GM10266 (cell line): ENCODE measurements around the gene COL27A1.
A peak's percentile ranks its signal among the peaks of the same experiment; 100 is the strongest.

ENCODE experiments used
- DNase-seq: peaks from one replicate; pipeline ENCODE4 v3.0.0; 2012; ENCODE audit errors: extremely low spot score
- CTCF ChIP-seq: IDR thresholded peaks from 2 replicates; pipeline ENCODE4 v1.5.1; 2012; ENCODE audit warnings: mild to moderate bottlenecking, low read depth; ENCODE audit not compliant: control insufficient read depth, insufficient read depth; ENCODE audit errors: missing control alignments

The COL27A1 gene

GRCh38 chr9:114155263-114155994 lies at the start of gene COL27A1:
Gene COL27A1, plus strand, starts transcription at chr9:114155537. Its CDS starts 414 bp downstream, at chr9:114155951.
- peak; percentile 95 for DNase-seq
- TF ChIP-seq CTCF: peak; percentile 91

- TF ChIP-seq CTCF: no peak
- no peak for DNase-seq
Measured at GRCh38 chr9:114107286-114108001, 47.9 kb upstream of the COL27A1 start.

- peak; percentile 84 for TF ChIP-seq CTCF
- peak; percentile 79 for DNase-seq
Measured at GRCh38 chr9:114108016-114108833, 47.1 kb upstream of the COL27A1 start.

GRCh38 chr9:114109124-114109523 lies 46.2 kb upstream of the COL27A1 start:
- DNase-seq: no peak
- no peak for TF ChIP-seq CTCF

- no peak for DNase-seq
- no peak for TF ChIP-seq CTCF
Measured at GRCh38 chr9:114110180-114110579, 45.2 kb upstream of the COL27A1 start.

- no peak for DNase-seq
- TF ChIP-seq CTCF: no peak
Measured at GRCh38 chr9:114112325-114112724, 43.0 kb upstream of the COL27A1 start.
